GM23248 (cell line): ENCODE data around the gene CSRP3.

Source experiments
- EZH2 ChIP-seq: fragments of 200-600 bp; sonication (generic); IDR thresholded peaks from 2 replicates; pipeline ENCODE4 v1.6.1; 2018; ENCODE audit warnings: antibody characterized with exemption, mild to moderate bottlenecking; ENCODE audit not compliant: insufficient read depth, poor library complexity, severe bottlenecking
- EZH2phosphoT487 ChIP-seq: fragments of 200-600 bp; sonication (generic); IDR thresholded peaks from 2 replicates; pipeline ENCODE4 v1.6.1; 2018; ENCODE audit warnings: antibody characterized with exemption, moderate library complexity, mild to moderate bottlenecking, low read depth; ENCODE audit not compliant: insufficient read depth

GRCh38 chr11:19187114-19187832 is 14.5 kb downstream of the CSRP3 start:
- TF ChIP-seq EZH2phosphoT487 = no peak
- TF ChIP-seq EZH2 = no peak
